Measurements from ENCODE around the gene ROR2.
"Not testable (repeated sequence)": the region's sequence is repeated elsewhere in the genome, so short reads cannot be mapped to it uniquely, and the experiment has no call there.

Gene ROR2

DNA sequence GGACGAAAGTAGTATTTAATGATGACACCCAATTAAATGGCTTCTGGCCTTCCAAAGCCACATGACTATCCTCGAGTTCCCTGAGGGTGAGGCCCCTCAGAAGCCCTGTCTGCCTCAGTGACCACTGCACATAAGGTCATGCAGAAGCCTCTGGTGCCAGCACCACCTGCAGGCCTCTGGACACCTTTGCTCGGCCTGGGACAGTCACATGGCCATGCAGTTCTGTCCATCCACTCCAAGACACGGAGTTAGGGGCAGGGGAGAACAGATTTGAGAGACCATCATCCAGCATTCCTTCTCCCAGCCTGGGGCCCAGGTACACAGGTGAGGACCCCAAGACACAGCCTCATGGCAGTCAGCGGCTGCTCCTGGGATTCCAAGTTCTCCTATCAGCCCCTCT lies 145.0 kb downstream of the ROR2 start:
- Mint-ChIP-seq H3K4me1 (peaks cover 0 to 5% of the 10 kb centered on the region in 2 donors), H3K36me3 (no peaks in the 10 kb centered on the region), H3K27ac (no peak overlapping the region), H3K4me3 (no peak overlapping the region), H3K27me3 (peaks cover 7% of the 10 kb centered on the region in 2 donors), H3K9me3 (no peaks in the 10 kb centered on the region)
- DNase-seq (no peak), ATAC-seq (replicated peaks) (no peak)

- H3K4me3 Mint-ChIP-seq, result no peak overlapping the region
- H3K27ac Mint-ChIP-seq, result no peak overlapping the region
- H3K36me3 Mint-ChIP-seq, result no peaks in the 10 kb centered on the region
- ATAC-seq (replicated peaks) (peak; percentile 52 to 69), DNase-seq (no peak)
- H3K4me1 Mint-ChIP-seq, result peaks cover 0 to 11% of the 10 kb centered on the region in 2 donors
- peaks cover 11 to 15% of the 10 kb centered on the region in 2 donors for H3K27me3 Mint-ChIP-seq
- H3K9me3 Mint-ChIP-seq, result no peaks in the 10 kb centered on the region
Measured at GRCh38 chr9:91803970-91804752, 145.9 kb downstream of the ROR2 start.

- DNase-seq (no peak), ATAC-seq (replicated peaks) (peak; percentile 16 to 26)
- Mint-ChIP-seq H3K9me3 (no peaks in the 10 kb centered on the region), H3K27ac (no peak overlapping the region), H3K27me3 (peaks cover 17% of the 10 kb centered on the region in 2 donors), H3K36me3 (no peaks in the 10 kb centered on the region), H3K4me3 (no peak overlapping the region), H3K4me1 (peaks cover 7 to 19% of the 10 kb centered on the region in 2 donors)
Measured at GRCh38 chr9:91803151-91803940, 146.7 kb downstream of the ROR2 start.

DNA sequence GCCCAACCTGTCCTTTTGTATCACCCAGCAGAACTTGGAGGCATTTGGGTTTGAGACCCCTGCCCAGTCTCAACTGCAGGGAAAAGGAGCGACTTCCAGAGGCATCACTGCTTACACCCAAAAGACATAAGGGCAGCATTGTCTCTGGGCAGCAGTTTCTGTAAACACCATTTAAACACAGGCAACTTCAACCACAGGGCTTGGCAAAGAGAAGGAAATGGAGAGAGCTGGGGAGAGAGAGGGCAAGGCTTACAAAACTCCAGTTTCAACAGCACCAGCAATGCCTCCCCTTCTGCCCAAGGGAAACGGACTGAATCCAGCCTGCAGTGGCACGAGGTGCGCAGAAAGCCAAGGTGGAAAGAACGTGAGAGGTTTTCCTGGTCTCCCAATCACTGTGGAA lies 147.6 kb downstream of the ROR2 start:
- DNase-seq, result no peak
- Mint-ChIP-seq H3K4me3 (no peak overlapping the region), H3K9me3 (no peaks in the 10 kb centered on the region), H3K27ac (no peak overlapping the region), H3K4me1 (peaks cover 7 to 19% of the 10 kb centered on the region in 2 donors), H3K27me3 (peaks cover 17% of the 10 kb centered on the region in 2 donors), H3K36me3 (no peaks in the 10 kb centered on the region)
- no peak for ATAC-seq (replicated peaks)

GRCh38 chr9:91800473-91801030 lies 149.5 kb downstream of the ROR2 start:
- Mint-ChIP-seq H3K4me3 (no peak overlapping the region), H3K36me3 (no peaks in the 10 kb centered on the region), H3K27me3 (peaks cover 14 to 17% of the 10 kb centered on the region in 2 donors), H3K9me3 (no peaks in the 10 kb centered on the region), H3K27ac (no peak overlapping the region), H3K4me1 (peaks cover 7 to 19% of the 10 kb centered on the region in 2 donors)
- no peak for DNase-seq
- no peak for ATAC-seq (replicated peaks)

DNA sequence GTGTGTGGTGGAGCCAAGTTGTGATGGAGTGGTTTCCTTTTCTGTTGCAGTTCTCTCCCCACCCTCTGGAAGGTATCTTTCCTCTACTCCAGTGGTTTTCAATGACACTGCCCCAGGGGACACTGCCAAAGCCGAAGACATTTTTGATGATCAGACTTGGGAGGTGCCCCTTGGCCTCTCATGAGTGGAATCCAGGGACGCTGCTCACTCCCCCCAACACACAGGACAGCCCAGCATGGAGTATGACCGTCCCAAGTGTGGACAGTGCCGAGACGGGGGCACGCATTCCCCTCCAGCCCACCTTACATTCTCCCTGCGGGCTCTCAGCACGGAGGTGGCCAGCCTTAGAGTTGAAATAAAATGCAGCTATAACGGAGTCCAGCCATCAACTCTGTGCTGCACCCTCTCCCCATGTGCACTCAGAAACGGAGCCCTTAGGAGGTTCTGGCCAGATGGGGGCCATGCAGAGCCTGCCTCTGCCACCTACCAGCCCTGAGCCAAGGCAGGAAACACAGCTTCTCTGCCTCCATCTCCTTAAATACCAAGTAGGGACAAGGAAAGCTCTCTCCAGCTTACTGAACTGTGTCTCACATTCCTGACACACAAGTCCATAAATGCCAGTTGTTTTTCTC lies 150.8 kb downstream of the ROR2 start:
- Mint-ChIP-seq H3K9me3 (no peaks in the 10 kb centered on the region), H3K27me3 (peaks cover 13 to 17% of the 10 kb centered on the region in 2 donors), H3K36me3 (no peaks in the 10 kb centered on the region), H3K4me1 (peaks cover 7 to 19% of the 10 kb centered on the region in 2 donors), H3K4me3 (peak overlapping the region in 1 of 2 donors; percentile 33), H3K27ac (peak overlapping the region; percentile 52)
- DNase-seq (no peak), ATAC-seq (replicated peaks) (no peak)

- H3K4me1 Mint-ChIP-seq, result peaks cover 7 to 19% of the 10 kb centered on the region in 2 donors
- peaks cover 10 to 17% of the 10 kb centered on the region in 2 donors for H3K27me3 Mint-ChIP-seq
- H3K9me3 Mint-ChIP-seq, H3K36me3 Mint-ChIP-seq: not testable (repeated sequence)
- ATAC-seq (replicated peaks), result peak; percentile 80 to 87
- DNase-seq, result peak; percentile 17
- H3K27ac Mint-ChIP-seq, result peak overlapping the region; percentile 52
- peak overlapping the region in 1 of 2 donors; percentile 33 for H3K4me3 Mint-ChIP-seq
Measured at GRCh38 chr9:91798273-91799112, 151.5 kb downstream of the ROR2 start.

DNA sequence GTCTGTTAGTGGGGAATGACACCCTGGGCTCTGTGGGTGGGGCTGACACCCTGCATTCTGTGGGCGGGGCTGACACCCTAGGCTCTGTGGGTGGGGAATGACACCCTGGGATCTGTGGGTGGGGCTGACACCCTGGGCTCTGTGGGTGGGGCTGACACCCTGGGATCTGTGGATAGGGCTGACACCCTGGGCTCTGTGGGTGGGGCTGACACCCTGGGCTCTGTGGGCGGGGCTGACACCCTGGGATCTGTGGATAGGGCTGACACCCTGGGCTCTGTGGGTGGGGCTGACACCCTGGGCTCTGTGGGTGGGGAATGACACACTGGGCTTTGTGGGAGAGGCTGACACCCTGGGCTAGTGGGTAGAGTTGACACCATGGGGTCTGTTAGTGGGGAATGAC lies 152.5 kb downstream of the ROR2 start:
- H3K36me3 Mint-ChIP-seq; H3K9me3 Mint-ChIP-seq; H3K27ac Mint-ChIP-seq; H3K4me3 Mint-ChIP-seq; ATAC-seq (replicated peaks); DNase-seq: not testable (repeated sequence)
- H3K27me3 Mint-ChIP-seq, result peaks cover 10 to 17% of the 10 kb centered on the region in 2 donors
- H3K4me1 Mint-ChIP-seq, result peaks cover 7 to 19% of the 10 kb centered on the region in 2 donors

DNA sequence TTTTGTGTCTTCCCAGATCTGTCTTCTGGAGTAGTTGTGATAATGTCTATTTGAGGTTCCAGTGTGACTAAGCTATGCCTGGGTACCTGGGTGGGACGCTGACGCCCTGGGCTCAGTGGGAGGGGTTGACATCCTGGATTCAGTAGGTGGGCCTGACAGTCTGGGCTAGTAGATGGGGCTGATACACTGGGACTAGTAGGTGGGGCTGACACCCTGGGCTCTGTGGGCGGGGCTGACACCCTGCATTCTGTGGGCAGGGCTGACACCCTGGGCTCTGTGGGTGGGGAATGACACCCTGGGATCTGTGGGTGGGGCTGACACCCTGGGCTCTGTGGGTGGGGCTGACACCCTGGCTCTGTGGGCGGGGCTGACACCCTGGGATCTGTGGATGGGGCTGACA lies 153.5 kb downstream of the ROR2 start:
- H3K9me3 Mint-ChIP-seq, result not testable (repeated sequence)

GRCh38 chr9:91795598-91796241 lies 154.3 kb downstream of the ROR2 start:
- Mint-ChIP-seq H3K4me1 (peaks cover 7 to 14% of the 10 kb centered on the region in 2 donors), H3K36me3 (no peaks in the 10 kb centered on the region), H3K27me3 (peaks cover 9 to 10% of the 10 kb centered on the region in 2 donors), H3K9me3 (no peaks in the 10 kb centered on the region), H3K27ac (no peak overlapping the region), H3K4me3 (no peak overlapping the region)
- ATAC-seq (replicated peaks) (no peak), DNase-seq (no peak)

More for the DNA sequence above, 153.5 kb downstream of the ROR2 start:
- ATAC-seq (replicated peaks); DNase-seq; H3K4me3 Mint-ChIP-seq; H3K27ac Mint-ChIP-seq; H3K36me3 Mint-ChIP-seq: not testable (repeated sequence)
- Mint-ChIP-seq H3K27me3 (peaks cover 10 to 14% of the 10 kb centered on the region in 2 donors), H3K4me1 (peaks cover 7 to 19% of the 10 kb centered on the region in 2 donors)

DNA sequence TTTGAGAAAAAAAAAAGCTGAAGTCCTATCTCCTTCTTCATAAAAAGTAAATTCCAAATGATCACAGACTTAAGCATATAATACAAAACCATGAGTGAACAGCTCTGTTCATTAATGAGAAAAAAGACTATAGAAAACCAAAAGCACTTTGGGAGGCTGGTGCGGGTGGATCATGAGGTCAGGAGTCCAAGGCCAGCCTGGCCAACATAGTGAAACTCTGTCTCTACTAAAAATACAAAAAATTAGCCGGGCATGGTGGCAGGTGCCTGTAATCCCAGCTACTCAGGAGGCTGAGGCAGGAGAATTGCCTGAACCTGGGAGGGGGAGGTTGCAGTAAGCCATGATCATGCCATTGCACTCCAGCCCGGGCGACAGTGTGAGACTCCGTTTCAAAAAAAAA lies 156.7 kb downstream of the ROR2 start:
- H3K36me3 Mint-ChIP-seq; DNase-seq; H3K4me3 Mint-ChIP-seq; ATAC-seq (replicated peaks); H3K27me3 Mint-ChIP-seq; H3K27ac Mint-ChIP-seq; H3K9me3 Mint-ChIP-seq; H3K4me1 Mint-ChIP-seq: not testable (repeated sequence)

GRCh38 chr9:91790917-91791316 lies 159.1 kb downstream of the ROR2 start:
- Mint-ChIP-seq H3K27ac (no peak overlapping the region), H3K9me3 (peaks cover 7 to 10% of the 10 kb centered on the region in 2 donors), H3K4me3 (no peak overlapping the region), H3K36me3 (peaks cover 4 to 5% of the 10 kb centered on the region in 2 donors), H3K4me1 (no peaks in the 10 kb centered on the region), H3K27me3 (peaks cover 6% of the 10 kb centered on the region in 2 donors)
- ATAC-seq (replicated peaks) (no peak), DNase-seq (no peak)

- H3K36me3 Mint-ChIP-seq, result peaks cover 4 to 5% of the 10 kb centered on the region in 2 donors
- no peak overlapping the region for H3K27ac Mint-ChIP-seq
- no peaks in the 10 kb centered on the region for H3K4me1 Mint-ChIP-seq
- ATAC-seq (replicated peaks), result no peak
- peaks cover 7 to 10% of the 10 kb centered on the region in 2 donors for H3K9me3 Mint-ChIP-seq
- DNase-seq, result no peak
- no peak overlapping the region for H3K4me3 Mint-ChIP-seq
- peaks cover 6 to 14% of the 10 kb centered on the region in 2 donors for H3K27me3 Mint-ChIP-seq
Measured at GRCh38 chr9:91789941-91790340, 160.1 kb downstream of the ROR2 start.

All from stimulated activated naive B cell treated with anti-CD40 and anti-IgM and Interleukin-4, amounts not matched to agents 10 μg/mL and 1 μg/mL and 100 μg/mL, for 72 hours (primary cell).